Astrocyte of the spinal cord (primary cell): ENCODE results near the gene DNAH17.

ENCODE experiments used
- DNase-seq: peaks from one replicate; pipeline ENCODE4 v3.0.0; 2011; ENCODE audit warnings: low read depth, low spot score
- H3K4me3 ChIP-seq: 2 replicates; pipeline ENCODE4 v1.5.1; 2011; ENCODE audit warnings: low read depth, mild to moderate bottlenecking, low read length, moderate library complexity
- in situ Hi-C: cut with HindIII; loops from 2 replicates; pipeline ENCODE4 v1.10.0; 2017; ENCODE audit warnings: low sequenced_read_pairs
- TF ChIP-seq, protein P1 (sequence below): IDR thresholded peaks from 2 replicates; pipeline ENCODE4 v1.5.1; 2012; ENCODE audit warnings: low read depth, mild to moderate bottlenecking, low read length, inconsistent platforms

The DNAH17 gene

DNA sequence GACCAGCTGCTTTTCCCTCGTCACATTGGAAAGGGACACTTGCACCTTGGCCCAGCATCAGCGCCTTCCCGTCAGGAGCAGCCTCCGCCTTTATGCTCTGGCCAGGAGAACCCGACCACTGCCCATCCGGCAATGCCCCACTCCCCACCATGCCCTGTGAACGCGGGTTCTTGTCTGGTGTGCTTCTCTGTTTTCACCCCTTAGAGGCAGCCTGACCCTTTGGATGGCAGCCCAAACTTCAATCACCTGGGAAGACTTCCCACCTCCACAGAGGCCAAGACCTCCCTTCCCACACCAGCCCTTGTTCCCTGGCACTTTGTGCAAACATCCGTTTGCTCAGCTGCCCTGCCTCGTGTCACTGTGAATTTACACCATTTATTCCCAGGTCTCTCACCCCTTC, 87.0 kb downstream of the DNAH17 start:
- TF ChIP-seq, protein P1, sequence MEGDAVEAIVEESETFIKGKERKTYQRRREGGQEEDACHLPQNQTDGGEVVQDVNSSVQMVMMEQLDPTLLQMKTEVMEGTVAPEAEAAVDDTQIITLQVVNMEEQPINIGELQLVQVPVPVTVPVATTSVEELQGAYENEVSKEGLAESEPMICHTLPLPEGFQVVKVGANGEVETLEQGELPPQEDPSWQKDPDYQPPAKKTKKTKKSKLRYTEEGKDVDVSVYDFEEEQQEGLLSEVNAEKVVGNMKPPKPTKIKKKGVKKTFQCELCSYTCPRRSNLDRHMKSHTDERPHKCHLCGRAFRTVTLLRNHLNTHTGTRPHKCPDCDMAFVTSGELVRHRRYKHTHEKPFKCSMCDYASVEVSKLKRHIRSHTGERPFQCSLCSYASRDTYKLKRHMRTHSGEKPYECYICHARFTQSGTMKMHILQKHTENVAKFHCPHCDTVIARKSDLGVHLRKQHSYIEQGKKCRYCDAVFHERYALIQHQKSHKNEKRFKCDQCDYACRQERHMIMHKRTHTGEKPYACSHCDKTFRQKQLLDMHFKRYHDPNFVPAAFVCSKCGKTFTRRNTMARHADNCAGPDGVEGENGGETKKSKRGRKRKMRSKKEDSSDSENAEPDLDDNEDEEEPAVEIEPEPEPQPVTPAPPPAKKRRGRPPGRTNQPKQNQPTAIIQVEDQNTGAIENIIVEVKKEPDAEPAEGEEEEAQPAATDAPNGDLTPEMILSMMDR, result no peak
- no peak for DNase-seq
- no peak overlapping the region for H3K4me3 ChIP-seq
- in situ Hi-C loops, result loop anchor here (25.0 kb wide), 1 partner anchor 247 kb away; no protein-coding TSS in a partner anchor

DNA sequence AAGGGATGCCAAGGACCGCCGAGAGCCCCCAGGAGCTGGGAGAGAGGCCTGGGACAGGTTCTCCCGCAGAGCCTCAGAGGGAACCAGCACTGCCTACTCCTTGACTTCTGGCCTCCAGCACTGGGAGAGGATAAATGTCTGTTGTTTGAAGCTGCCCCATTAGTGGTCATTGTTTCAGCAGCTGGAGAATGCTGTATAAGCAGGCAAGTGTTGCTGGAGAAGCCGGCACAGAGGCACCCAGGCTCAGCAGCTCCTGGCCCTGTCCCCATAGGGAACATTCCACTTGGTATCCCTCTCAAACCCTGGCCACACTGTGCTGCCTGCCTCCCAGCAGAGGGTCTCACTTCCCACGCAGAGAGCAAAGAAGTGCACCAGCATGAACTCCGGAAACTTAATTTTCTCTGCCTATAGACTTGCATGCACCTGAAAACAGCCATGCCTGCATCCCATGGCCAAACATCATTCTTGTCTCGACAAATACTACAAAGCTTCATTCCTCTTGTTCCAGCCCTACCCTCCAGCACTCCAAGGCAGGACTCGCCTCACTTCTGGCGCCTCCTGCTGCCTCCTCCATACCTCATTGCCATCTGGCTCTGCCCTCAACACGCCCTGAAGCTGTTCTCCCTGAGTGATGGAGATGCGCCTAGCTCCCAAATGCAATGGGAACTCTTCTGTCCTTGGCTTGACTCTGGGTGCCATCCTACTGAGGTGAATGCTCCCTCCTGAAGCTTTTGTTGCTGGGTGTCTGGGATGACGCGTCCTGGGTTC, 88.1 kb downstream of the DNAH17 start:
- no peak for DNase-seq
- in situ Hi-C loops, result loop anchor here (10.0 to 25.0 kb wide), 2 partner anchors 248 to 336 kb away; no protein-coding TSS in a partner anchor
- TF ChIP-seq, protein P1, result no peak
- H3K4me3 ChIP-seq, result no peak overlapping the region

DNA sequence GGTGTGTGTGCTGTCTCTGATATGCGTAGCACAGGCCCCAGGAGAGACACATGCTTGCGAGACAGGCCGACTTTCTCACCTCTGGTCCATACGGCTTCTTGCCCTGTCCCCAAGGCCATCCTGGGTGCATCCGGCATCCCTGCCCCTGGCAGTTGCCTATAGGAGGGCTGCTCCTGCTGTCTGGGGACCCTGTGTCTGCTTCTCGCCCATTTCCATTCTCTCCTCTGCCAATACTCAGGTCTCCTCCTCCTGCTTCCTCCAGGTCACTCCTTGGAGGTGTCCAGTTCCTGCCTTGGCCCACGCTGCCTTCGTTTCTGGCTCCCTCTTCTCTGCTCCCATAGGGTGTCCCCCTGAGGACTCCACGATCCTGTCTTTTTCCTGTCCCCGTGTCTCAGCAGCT, 89.0 kb downstream of the DNAH17 start:
- in situ Hi-C loops, result loop anchor here (10.0 to 25.0 kb wide), 2 partner anchors 249 to 337 kb away; no protein-coding TSS in a partner anchor

DNA sequence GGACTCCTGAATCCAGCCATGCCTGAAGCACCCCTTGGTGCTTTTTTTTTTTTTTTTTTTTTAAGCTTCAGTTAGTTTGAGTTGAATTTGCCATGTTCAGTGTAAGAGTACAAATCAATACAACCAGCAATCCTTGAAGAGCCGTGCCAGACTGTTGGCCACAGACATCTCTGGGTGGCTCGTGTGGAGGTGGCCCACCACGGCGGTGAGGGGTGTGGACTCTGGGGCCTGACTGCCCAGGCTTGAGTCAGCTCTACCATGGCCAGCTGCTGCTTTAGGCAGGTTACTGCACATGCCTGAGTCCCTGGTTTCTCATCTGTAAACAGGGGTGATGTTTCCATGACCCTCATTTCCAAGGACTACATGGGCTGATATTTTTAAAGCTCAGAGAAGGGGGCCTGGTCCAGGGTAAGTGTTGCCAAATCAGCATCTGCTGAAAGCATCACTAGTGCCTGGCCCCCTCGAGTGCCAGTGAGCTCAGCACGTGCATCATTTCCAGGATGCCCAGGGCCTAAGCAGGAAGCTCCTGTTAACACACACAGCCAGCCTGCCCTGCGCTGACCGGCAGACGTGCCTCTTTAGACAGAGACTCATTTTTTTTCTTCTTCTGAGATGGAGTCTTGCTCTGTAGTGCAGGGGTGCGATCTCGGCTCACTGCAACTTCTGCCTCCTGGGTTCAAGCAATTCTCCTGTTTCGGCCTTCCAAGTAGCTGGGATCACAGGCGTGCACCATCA, 90.1 kb downstream of the DNAH17 start:
- in situ Hi-C loops, result loop anchor here (10.0 to 25.0 kb wide), 2 partner anchors 250 to 338 kb away; no protein-coding TSS in a partner anchor
- TF ChIP-seq, protein P1, result no peak
- H3K4me3 ChIP-seq, result no peak overlapping the region
- no peak for DNase-seq

More for the DNA sequence above, 89.0 kb downstream of the DNAH17 start:
- no peak for DNase-seq
- no peak overlapping the region for H3K4me3 ChIP-seq
- TF ChIP-seq, protein P1, result no peak

DNA sequence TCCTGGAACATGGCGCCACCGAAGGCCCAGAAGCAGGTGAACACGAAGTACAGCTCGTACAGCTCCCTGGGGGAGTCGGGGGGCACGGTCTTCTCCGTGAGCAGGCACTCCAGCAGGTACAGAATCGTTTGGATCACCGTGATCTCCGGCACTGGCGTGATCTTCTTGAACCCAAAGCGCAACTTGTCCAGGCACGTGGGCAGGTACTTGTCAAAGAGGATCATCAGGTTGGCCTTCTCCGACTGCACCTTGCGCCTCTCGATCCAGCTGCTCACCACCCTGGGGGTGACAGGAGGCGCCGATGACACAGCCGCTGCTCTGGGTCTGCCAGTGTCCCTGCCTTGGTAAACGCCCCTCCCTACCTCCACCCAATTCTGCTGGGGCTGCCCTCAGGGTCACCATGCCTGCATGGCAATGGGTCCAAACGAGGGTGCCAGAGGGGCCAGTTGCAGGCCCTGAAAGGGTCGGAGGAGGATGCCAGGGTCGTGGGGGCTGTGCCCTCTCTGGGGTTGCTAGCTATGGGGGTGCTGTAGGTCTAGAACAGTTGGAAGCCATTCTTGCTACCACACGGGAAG, 90.9 kb downstream of the DNAH17 start:
- no peak overlapping the region for H3K4me3 ChIP-seq
- no peak for DNase-seq
- in situ Hi-C loops, result loop anchor here (10.0 to 25.0 kb wide), 2 partner anchors 251 to 338 kb away; no protein-coding TSS in a partner anchor
- TF ChIP-seq, protein P1, result no peak
